Ovary (tissue), 9 donors: ENCODE data around the gene GMPR. TPM values are rescaled to one million over a fixed set of nuclear protein-coding genes. Genes with fewer than 3 reads are reported as not detected.

Source experiments
- DNase-seq, 5 donors: peaks; one replicate each; pipeline ENCODE4 v3.0.0-alpha.2; 2019 to 2020
- H3K27ac ChIP-seq, 2 donors: fragments of 200-600 bp; one replicate each; pipeline versions ENCODE4 v1.5.1 to v1.8.0; 2019 to 2022
- H3K27me3 ChIP-seq: fragments of 200-600 bp; one replicate; pipeline ENCODE4 v1.8.0; 2022
- H3K36me3 ChIP-seq: fragments of 200-600 bp; sonication (generic); one replicate; pipeline ENCODE4 v1.5.1; 2019
- H3K4me1 ChIP-seq: one replicate; pipeline ENCODE4 v1.8.1; 2013; ENCODE audit warnings: mild to moderate bottlenecking, moderate library complexity; ENCODE audit not compliant: insufficient read depth
- H3K4me3 ChIP-seq: fragments of 200-600 bp; sonication (generic); one replicate; pipeline ENCODE4 v1.5.1; 2017
- H3K9me3 ChIP-seq, 2 donors: fragments of 200-600 bp in 1 of 2; sonication (generic) in 1 of 2; one replicate each; pipeline versions ENCODE4 v1.5.1 to v1.8.1; 2013 to 2019; ENCODE audit warnings: mild to moderate bottlenecking in 1 of 2, moderate library complexity in 1 of 2
- CTCF ChIP-seq, 3 donors: fragments of 450-650 bp in 2 of 3; fragments of 200-600 bp in 1 of 3; IDR thresholded peaks; one replicate each; pipeline versions ENCODE4 v1.5.1 to v1.8.0; 2016 to 2022; ENCODE audit warnings: antibody characterized with exemption in 3 of 3, mild to moderate bottlenecking in 1 of 3
- EP300 ChIP-seq: sonication (generic); formaldehyde crosslinking; IDR thresholded peaks from one replicate; pipeline ENCODE4 v1.6.1; 2017; ENCODE audit warnings: antibody characterized with exemption
- POLR2A ChIP-seq: fragments of 450-650 bp; IDR thresholded peaks from one replicate; pipeline ENCODE4 v1.6.1; 2017; ENCODE audit warnings: antibody characterized with exemption, mild to moderate bottlenecking, moderate library complexity
- whole genome bisulfite sequencing, 3 donors: extraction: QIAGEN DNeasy Blood & Tissue Kit in 1 of 3; methylation state at CpG; one replicate each; pipeline versions ENCODE4 v1.1.5 to v1.1.7; 2013 to 2017; 5-methylcytosine and 5-hydroxymethylcytosine counted together
- intact Hi-C, 4 donors: fragments of 100-400 bp; cut with DNase I; formaldehyde crosslinking; loops; one replicate each; pipeline versions ENCODE4 v1.11.0 to v1.15.1; 2022 to 2023
- polyA plus RNA-seq, 2 donors: library from polyadenylated mRNA; stranded (reverse); fragments of 200-250 nt in 1 of 2; fragments of 350-450 nt in 1 of 2; fragmentation: Illumina TruSeq in 1 of 2; extraction: RNeasy Lipid Tissue Mini Kit (QIAGEN cat#74804) in 1 of 2; gene quantifications; one replicate each; pipeline ENCODE4 v1.2.3, GENCODE V29; 2013 to 2014
- total RNA-seq, 7 donors: library from RNA; depleted of rRNA in 2 of 7; stranded (reverse); fragments of >200 nt in 2 of 7; fragmentation: NEBNext Ultra II Directional in 3 of 7; extraction: Animal tissue kit (Norgen Biotek cat#: 25700) in 3 of 7; gene quantifications; one replicate each; pipeline versions ENCODE4 v1.1.0 to v1.2.4, GENCODE V29; 2016 to 2023
- donor health status: DM: no; HTN: no; CAD: no; lungs with moderate emphysema.
- donor health status: DM: no; HTN: no; CAD: no.
- donor health status: Bipolar disorder and iron deficiency.
- donor health status: DM: yes; HTN: yes; CAD: no.
- donor health status: DM: no; HTN: no; CAD: no.
- donor health status: DM: yes; HTN: yes; CAD: no.

GMPR gene
- total and polyA plus RNA-seq, 9 donors, result 18.6 to 50.2 (median 35.1) TPM

DNA sequence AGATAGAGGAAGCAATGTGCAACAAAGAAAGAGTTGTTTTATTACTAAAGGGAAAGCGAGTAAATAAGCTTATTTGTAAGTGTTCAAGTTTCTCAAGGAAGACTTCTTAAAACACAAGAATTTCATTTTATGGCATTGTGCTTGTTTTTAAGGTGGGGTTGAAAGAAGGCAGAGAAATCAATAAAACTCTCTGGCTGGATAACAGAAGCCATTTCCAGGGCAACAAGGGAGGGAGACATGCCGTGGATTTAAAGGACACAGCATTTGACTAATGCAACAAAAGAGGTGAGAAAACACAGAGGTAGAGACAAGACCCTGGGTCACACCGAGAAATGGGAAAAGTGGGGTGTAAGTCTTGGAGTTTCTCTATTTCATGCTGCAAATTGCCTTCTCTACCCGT lies 28.8 kb upstream of the GMPR start:
- H3K4me3 ChIP-seq, result no peak overlapping the region
- no peak overlapping the region for H3K27ac ChIP-seq
- intact Hi-C loops, result loop anchor here in 1 of 4 donors (5.0 kb wide), 1 partner anchor 517 kb away; no protein-coding TSS in a partner anchor
- no peaks in the 10 kb centered on the region for H3K27me3 ChIP-seq
- peaks cover 10% of the 10 kb centered on the region for H3K4me1 ChIP-seq
- TF ChIP-seq POLR2A, result no peak
- TF ChIP-seq CTCF (IDR thresholded peaks at IDR 0.05), result no peak
- no peak for TF ChIP-seq EP300
- DNase-seq, result no peak
- H3K9me3 ChIP-seq, result no peaks in the 10 kb centered on the region
- 61 to 70% (median 66%) methylated on average over 4 of the region's 4 CpGs for WGBS, 3 donors
- no peaks in the 10 kb centered on the region for H3K36me3 ChIP-seq

GRCh38 chr6:16212276-16212675 lies 26.1 kb upstream of the GMPR start:
- H3K27ac ChIP-seq, result no peak overlapping the region
- intact Hi-C loops, result loop anchor here in 1 of 4 donors (10.0 kb wide), 1 partner anchor 77 kb away; no protein-coding TSS in a partner anchor
- TF ChIP-seq POLR2A, result no peak
- no peak for TF ChIP-seq EP300
- no peak for TF ChIP-seq CTCF (IDR thresholded peaks at IDR 0.05)
- no peak overlapping the region for H3K4me3 ChIP-seq
- H3K27me3 ChIP-seq, result no peaks in the 10 kb centered on the region
- H3K36me3 ChIP-seq, result no peaks in the 10 kb centered on the region
- DNase-seq, result no peak
- WGBS, 3 donors, result 83 to 98% (median 98%) methylated on average over 4 of the region's 4 CpGs
- peaks cover 9% of the 10 kb centered on the region for H3K4me1 ChIP-seq
- H3K9me3 ChIP-seq, result no peaks in the 10 kb centered on the region

GRCh38 chr6:16216501-16217155 lies 21.8 kb upstream of the GMPR start:
- Histone ChIP-seq H3K27me3 (no peaks in the 10 kb centered on the region), H3K9me3 (no peaks in the 10 kb centered on the region), H3K4me1 (peaks cover 9% of the 10 kb centered on the region), H3K4me3 (peak overlapping the region; percentile 15), H3K36me3 (no peaks in the 10 kb centered on the region), H3K27ac (no peak overlapping the region)
- intact Hi-C loops, result loop anchor here in 1 of 4 donors (10.0 kb wide), 1 partner anchor 82 kb away; no protein-coding TSS in a partner anchor
- peak in 3 of 5 donors; percentile 49 to 60 (median 54) for DNase-seq
- 35 to 55% (median 44%) methylated on average over 24 to 43 of the region's 43 CpGs for WGBS, 3 donors
- no peak for TF ChIP-seq EP300
- no peak for TF ChIP-seq POLR2A
- no peak for TF ChIP-seq CTCF (IDR thresholded peaks at IDR 0.05)

GRCh38 chr6:16217156-16217721 lies 21.1 kb upstream of the GMPR start:
- H3K27ac ChIP-seq, result no peak overlapping the region
- H3K36me3 ChIP-seq, result no peaks in the 10 kb centered on the region
- H3K27me3 ChIP-seq, result no peaks in the 10 kb centered on the region
- no peak for DNase-seq
- no peak for TF ChIP-seq EP300
- no peak for TF ChIP-seq CTCF (IDR thresholded peaks at IDR 0.05)
- TF ChIP-seq POLR2A, result no peak
- peaks cover 9% of the 10 kb centered on the region for H3K4me1 ChIP-seq
- intact Hi-C loops, result loop anchor here in 1 of 4 donors (10.0 kb wide), 1 partner anchor 82 kb away; no protein-coding TSS in a partner anchor
- no peak overlapping the region for H3K4me3 ChIP-seq
- WGBS, 3 donors, result 93 to 96% (median 95%) methylated on average over 17 of the region's 17 CpGs
- H3K9me3 ChIP-seq, result no peaks in the 10 kb centered on the region
